ENCODE results near the gene IMPACT.
A peak's percentile ranks its signal among the peaks of the same experiment; 100 is the strongest.

The IMPACT gene

DNA sequence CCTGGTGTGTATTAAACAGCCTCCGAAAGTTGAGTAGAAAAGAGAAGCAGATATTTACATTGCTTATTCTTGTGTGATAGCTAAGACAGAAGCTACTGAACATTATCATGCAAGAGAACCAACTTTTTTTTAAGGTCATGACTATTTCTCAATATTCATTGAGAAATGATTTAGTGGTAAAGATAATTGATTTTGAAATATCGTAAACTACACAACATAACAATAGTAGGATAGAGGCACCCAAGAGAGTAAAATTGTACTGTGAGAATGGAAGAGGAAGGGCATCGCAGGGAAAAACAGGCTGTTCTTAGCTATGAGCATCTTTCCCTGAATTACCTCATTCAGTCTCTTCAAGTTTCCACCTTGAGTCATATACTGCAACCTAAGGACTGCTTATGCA is 59.2 kb downstream of the IMPACT start:
- DNase-seq, result no peak

DNA sequence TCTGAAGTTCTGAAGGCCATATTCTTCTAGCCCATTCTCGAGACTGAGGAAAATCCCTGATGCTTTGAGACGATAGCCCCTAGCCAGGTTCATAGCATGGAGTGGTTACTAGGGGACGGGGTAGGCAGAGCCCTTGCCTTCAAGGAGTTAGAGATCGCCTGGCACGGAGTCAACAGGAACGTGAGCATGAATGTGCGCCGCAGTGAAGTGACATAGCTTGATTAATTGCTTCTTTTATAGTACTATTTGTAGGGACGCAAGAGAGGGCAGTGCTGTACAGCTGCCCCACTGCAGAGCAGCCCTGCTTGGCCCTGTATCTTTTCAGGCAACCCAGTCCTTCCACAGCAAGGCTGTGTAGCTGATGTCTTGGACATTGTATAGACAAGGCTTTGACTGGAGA is 60.2 kb downstream of the IMPACT start:
- peak; percentile 14 for DNase-seq

DNA sequence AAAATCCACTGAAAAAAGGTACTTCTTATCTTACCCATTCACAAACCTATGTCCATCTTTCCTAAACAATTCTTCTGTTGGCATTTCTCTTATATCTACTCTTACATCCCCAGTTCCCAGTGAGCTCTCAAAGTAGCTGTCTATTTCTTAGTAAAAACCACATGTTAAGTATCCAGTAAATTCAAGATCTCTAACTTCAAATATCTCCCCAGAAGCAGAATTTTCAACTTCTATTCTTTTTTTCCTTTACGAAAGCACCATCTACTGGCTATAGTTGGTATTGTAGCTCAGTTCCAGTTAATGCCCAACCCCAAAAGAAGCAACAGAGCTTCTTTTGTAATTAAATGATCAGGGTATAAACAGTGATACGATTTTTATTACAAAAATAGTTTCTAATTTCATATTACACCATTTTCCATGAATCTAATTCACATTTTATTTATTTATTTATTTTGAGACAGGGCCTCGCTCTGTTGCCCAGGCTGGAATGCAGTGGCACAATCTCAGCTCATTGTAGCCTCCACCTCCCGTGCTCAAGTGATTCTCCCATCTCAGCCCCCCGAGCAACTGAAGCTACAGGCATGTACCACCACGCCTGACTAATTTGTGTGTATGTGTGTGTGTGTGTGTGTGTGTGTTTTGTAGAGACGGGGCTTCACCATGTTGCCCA is 62.5 kb downstream of the IMPACT start:
- no peak for DNase-seq

DNA sequence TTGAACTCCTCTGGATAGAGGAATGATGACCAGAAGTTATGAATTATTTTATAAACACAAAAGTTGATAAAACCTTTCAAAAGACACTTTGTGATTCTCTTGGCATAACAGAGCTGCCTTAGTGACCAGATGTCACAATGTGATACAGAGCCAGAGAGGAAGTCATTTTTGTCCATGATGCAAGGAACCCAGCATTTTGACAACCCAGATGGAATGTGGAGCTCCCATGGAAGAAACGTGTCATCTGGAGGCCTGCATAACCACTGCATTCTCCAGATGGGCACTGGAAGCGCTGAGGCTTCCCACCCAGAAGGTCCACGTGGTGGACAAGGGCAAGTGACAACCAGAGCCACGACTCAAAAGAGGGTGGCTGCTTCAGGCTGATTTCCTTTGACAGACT is 64.1 kb downstream of the IMPACT start:
- DNase-seq, result no peak

DNA sequence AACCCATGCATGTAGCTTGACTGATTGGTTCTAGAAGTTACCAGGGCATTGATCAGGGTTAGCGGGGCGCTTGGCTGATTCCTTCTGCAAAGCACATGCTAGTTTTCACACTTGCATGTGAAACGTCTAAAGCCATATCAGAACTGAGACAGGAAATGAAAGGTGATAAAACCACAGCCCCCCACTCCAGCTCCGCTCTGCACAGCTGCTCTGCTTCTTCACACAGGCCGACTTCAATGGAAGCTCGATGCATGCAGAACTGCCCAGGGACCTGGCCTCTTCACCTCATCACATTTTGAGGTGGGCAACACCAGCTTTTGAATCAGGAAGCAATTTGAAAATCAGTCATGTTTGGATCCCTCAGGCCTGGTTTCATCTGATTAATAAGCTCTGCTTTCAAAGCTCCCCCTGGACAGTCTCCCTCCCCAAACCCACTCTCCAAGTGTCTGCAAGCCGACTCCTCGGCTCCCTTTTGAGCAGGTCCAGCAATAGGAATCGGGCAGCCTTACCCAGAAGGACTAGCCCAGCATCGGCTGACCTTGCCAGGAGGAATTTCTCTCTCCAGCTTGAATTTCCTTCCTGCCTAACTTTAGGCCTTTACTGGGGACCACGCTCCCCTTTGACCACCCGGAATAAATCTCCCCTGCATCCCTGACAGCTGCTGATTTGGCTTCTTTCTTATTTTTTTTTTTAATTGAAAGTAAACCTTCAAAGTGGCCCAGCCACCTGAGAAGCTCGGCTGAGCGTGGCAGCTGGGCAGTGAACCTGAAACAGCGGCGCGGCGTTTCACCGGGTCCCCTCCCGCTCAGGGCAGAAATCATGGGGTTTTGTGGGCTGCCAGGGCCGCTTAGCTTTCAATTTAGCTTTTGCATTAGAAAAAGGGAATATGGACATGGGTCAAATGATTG is 65.7 kb downstream of the IMPACT start:
- DNase-seq, result no peak

DNA sequence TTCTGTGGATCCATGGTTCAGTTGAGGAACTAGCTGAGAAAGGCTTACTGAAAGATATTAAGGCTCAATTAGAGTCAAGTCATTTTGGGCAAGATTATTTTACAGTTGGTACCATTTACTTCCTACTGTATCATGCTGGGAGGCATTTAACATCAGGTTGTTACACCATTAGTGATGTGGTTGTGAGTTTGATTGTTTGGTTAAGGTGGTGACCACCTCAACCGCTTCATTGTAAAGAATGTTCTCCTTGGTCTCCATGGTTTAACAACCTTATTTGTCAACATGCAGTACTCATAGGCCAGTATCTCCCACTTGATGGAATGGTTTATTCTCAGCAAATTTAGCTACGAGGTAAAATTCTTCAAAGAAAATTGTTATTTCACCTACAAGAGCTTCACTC is 68.1 kb downstream of the IMPACT start:
- DNase-seq, result no peak

DNA sequence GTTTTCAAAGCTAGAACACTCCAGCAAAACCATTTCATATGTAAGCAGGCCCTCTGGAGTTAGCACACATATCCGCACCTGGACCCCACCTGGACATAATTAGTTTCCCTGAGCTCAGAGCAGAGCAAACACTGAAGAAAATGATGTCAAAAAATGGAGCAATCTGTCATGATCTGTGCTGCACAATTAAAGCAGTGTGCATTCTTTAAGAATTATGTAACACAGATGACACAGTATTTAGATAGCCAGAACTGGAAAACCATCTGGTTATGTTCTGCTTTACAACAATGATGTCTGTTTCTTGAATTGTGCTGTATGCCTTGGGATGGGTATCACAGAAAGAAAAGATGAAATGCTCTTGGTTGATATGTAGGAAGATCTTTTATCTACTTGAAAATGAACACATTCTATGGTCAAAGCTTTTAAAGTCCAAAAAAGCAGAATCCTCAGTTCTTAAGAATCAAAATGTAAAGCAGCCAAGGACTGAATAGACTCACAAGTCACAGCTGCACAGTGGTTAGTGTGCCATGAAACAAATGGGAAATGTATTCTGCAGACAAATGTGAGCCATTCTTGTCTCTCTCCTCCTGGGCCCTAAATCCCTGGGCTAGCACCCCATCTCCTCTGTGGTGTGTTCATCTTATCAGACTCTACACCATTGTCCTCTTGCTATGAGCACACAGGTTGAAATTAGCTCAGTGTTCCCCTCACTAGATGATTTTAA is 70.7 kb downstream of the IMPACT start:
- DNase-seq, result peak; percentile 28

DNA sequence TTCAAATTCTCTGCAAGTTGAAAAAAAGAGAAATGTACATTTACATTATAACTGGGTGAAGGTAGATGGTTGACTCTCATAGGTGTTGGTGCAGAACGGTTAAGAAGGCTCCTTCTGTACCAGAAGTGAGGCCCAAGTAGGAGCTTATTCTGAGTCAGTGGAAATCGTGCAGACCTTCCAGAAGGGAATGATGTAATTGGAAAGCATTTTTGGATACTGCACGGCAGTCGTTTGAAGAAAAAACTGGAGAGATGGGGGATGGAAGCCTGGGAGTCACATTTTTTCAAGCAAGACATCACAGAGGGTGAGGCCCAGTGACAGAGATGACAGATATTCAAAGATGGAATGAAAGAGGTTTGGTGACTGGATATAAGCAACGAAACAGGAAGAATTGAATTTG is 73.3 kb downstream of the IMPACT start:
- DNase-seq, result no peak

DNA sequence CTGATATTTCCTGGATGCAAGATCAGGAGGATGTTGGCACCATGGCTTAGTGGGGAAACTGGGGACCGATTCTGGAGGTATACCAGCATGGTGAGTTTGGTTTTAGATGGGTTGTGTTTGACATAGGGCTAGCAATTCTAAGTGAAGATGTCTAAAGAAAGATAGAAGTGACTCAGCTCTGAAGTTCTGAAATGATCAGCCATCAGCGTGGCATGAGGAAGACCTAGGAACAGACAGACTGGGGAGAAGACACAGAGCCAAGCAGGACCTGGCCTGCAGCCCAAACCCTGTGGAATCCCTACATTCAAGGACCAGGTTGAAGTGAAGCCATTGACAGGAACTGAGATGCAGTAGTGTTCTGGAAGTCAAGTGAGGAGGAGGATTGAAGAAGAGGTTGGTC is 73.7 kb downstream of the IMPACT start:
- no peak for DNase-seq

DNA sequence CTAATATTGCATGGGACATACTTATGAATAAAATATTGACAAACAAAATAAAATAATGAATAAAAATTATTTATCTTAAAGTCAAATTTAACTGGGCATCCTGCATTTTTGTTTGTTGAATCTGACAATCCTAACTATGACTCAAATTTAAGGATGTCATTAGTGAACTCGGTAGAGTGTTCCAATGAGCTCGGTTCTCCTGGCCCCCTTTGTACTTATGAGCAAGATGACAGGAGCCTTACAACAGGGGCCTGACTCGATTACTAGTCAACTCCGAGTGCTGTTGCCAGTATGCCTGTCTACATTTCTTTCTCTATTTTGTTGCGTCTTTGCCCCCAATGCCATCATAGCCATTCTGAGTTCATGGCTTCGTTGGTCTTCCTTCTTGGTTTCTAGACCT is 74.3 kb downstream of the IMPACT start:
- no peak for DNase-seq

DNA sequence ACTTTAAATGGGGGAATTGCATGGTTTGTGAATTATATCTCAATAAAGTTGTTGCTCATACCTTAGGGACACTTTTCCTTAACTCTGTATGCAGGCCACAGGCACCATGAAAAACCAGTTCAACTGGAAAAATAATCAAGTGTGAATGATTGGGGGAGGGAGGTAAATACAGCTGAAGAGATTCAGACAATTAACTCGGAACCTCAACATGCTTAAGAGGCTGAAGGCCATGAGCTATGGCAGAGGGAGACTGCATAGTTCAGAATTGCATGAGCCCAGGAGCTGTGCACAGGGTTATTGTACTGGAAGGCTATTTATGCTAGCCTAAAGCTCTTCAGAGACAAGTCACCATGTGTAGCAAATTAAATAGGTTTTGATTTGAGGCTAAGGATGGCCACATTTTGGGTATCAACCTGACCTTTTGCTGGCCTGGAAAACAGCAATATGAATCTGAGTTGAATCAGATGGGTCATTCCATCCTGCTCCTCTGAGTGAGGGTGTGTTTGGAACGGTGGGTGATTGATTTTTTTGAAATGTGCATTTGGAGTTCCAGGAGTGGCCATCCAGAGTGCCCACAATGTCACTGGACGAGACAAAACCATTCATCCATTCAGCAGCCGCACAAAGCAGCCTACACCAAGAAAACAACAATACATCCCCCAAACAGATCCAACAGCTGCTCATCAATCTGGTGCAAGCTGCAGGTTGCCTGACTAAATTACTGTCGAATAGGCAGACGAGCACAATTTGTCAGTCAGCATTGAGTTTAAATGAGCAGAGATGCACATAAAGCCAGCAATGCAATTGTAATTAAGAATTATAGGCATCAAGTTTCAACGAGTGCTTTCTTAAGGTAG is 76.4 kb downstream of the IMPACT start:
- DNase-seq, result peak; percentile 22
